Activated CD4-positive, CD25-positive, alpha-beta regulatory T cell (primary cell): ENCODE results near the gene TEAD1.

Experiments used
- DNase-seq, 4 experiments: peaks; one replicate each; lab custom pipeline; 2025; lab: John Stamatoyannopoulos, UW

The TEAD1 gene

DNA sequence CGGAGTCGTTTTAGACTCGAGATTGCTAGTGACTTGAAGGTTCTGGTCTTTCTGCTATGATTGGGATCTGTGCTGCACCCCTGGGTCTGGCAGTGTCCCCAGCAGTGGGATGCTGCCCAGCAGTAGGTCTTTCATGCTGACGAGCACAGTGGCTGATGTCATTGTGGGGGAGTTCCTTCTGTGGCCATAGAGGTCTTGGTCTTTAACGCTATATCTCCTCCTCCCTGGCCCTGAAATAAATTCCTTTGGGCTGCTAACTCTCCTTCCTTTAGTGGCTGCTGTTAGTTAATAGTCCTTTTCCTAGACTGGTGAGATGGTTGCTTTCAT, 136.3 kb downstream of the TEAD1 start:
- DNase-seq = no peak

DNA sequence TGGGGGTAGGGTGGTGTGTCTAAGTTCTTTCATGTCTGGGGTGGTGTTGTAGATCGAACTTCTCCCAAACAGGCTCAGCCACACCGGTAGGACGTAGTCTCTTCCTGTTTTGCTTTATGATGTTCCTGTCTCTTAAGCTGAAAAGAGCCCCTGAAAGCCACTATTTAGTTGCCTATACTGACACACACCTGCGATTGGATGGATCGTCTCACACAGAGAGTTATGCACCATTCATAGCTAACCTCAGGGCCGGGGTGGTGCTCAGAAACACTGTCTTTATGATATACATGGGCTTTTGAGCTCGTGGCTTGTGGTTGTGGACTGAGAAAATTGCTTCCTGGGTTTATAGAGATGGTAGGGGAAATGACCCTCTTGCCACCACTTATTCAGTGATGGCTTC, 137.6 kb downstream of the TEAD1 start:
- no peak for DNase-seq

DNA sequence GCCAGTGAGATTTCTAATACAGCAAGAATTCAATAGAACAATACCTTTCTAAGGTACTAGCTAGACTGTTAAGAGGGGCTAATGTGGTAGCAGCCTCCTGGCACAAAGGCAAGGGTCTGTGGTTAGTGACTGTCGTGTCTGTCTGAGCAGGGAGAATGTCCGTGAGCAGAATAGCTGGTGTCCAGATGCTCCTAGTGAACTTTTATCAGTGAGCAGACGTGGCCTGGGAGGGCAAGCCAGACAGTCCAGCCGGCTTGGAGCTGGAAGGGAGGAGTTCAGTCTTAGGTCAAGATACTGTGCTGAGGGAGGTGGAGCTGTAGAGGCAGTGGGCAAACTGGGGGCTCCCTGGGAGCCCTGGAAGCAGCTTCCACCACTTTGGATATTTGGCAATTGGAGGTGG, 138.6 kb downstream of the TEAD1 start:
- DNase-seq = no peak

DNA sequence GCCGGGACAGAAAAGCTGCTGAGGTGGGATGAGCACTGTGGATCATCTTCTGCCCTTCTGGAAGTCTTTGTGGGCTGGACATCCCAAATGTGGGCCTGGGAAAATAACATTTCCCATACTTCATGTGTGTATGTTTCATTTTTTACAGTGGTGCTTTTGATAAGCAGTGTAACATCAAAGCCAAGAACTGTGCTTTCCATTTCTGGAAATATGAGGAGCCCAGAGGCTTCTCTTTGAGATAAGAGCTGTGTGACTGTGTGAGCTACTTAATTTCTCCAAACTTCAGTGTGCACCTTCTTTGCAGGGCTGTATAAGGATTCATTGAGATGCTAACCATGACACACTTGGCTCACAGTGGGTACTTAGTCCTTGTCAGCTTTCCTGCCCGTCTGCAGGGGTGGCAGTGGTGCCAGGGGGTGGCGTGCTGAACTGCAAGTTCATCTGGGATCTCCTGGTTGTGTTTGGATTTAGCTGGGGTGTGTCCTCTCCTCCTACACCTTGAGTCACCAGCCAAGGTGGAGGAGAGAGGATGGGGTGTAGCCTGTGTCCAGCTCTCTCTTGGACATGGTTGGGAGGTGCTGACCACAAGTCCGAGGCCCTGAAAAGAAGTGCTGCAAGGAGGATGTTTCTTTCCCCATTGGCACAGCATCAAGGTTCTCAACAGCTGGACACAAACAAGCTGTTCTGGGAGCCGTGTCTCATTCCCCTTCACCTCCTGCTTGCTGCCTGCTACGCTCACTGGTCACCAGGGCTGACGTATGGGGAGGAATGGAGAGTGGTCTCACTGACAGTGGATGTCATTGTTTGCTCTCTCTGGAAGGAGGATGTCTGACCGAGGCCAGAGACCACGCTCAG, 139.4 kb downstream of the TEAD1 start:
- DNase-seq = no peak

DNA sequence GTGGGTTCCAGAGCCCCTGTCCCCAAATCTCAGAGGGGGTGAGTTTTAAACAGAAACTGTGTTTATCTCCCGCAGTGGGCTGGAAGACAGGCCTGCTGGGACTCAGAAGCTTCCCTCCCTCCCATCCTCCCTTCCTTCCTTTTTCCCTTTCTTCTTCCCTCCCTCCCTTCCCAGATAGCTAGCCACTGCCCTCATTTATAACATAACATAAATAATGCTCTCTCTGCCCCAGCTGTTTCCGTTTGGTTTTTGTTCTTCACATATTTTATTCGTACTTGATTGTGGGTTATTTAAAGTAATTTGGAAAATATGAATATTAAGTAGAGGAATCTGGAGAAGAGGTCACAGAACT, 140.9 kb downstream of the TEAD1 start:
- no peak for DNase-seq

DNA sequence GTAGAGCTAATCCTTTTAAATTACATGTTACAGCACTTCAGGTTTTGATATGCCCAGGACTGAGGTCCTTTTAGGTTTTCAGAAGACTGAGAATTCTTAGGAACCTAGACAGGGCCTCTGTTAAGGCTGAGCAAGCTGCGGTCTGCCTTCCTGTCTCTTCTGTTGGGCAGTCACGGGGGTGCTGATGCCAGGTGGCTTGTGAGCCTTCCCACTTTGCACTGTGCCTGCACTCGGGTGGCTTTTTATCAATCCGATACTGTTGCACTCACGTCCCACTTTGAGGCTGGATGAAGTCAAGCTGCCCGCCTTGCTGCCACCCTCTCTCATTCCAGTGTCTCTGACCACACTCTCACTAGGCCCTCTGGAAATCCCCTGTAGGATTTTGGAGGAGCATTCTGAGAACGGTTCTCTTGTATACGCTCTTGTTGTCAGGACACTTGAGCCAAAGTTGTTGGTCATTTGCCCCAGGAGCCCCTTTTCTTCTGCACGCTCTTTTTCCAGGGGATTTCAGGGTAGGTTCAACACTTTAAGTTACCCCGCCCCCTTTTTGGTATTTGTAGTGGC, 141.8 kb downstream of the TEAD1 start:
- DNase-seq = no peak

DNA sequence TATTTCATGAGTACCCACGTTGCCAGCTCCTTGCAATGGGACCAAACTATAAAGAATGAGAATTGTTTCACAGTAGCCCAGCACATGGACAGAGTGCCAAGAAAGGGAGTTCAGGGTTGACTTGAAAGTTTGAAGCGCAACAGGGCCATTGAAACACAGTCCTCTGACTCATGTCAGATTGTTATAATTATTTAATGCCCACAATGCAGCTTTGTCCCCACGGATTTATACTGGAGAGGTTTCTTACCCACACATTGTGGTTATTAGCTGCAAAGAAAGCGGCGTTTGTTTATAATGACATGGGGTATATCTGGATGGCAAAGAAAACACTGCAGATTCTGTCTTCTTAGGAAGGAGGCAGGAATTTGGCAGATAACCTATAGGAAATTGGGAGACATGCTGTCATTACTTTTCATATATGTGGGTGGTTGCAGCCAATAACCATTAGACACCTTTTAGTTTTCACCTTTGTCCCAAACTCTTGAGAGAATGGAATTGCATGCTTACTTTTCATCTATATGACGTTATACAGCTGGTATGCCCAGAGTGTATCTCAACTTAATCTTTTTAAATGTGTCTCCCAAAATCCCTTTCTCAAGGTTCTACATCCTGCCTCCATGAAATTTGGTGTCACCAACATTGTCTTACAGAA, 143.6 kb downstream of the TEAD1 start:
- no peak for DNase-seq

DNA sequence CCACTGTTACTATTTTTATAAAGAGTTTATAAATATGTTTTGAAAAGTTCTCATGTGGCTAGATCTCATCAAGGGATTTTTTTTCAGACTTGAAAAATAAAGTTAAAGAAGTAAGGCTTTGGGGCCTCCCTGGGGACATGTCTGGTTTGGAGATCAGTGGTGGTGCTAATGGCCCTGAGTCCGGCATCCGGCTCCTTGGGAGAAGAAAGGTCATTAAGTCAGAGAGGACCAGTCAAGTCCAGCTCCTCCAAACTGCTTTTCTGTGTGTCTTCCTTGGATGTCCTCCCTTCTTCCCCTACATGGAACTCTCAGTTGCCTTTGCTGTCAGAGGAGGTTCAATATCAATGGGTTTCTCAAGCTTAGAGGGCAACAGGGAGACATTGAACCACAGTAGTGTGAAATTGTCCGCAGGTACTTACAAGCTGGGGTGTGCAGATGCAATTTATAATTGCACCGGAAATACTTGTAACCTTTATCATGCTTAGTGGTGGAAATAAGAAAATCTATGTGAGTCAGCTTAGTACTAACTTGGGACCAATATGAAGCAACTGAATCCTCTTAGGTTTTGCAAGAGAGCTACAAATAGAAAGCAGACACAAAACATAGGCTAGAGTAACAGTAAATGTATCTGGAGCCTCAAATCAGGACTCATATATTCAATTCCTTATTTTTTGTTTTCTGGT, 144.3 kb downstream of the TEAD1 start:
- DNase-seq = no peak

DNA sequence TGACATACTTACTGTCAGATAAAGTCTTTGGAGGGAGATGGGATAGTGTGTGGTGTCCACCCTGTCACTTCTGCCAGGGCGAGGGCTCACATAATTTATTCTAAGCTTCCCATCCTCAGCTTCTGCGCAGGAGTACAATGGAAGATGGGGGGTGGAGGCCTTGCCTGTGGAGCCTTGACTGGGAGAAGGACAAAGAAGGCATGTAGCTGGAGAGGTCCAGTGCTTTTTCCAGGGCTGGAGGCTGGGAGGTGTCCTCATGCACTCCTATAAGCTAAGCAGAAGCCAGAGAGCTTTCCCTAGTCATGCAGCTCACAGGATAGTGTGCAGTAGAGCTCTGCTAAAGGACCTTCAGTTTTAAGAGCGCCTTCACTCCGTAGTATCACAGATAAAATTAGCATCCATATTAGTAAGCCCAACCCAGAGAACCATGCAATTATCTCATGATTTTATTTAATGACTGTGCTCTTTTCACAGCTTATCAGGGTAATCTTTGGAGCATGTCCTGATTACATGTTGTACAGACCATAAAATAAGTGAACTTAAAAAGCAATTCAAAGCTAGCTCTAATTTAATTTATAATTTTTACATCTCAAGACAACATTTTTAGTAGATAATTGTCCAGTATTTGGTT, 148.3 kb downstream of the TEAD1 start:
- no peak for DNase-seq

DNA sequence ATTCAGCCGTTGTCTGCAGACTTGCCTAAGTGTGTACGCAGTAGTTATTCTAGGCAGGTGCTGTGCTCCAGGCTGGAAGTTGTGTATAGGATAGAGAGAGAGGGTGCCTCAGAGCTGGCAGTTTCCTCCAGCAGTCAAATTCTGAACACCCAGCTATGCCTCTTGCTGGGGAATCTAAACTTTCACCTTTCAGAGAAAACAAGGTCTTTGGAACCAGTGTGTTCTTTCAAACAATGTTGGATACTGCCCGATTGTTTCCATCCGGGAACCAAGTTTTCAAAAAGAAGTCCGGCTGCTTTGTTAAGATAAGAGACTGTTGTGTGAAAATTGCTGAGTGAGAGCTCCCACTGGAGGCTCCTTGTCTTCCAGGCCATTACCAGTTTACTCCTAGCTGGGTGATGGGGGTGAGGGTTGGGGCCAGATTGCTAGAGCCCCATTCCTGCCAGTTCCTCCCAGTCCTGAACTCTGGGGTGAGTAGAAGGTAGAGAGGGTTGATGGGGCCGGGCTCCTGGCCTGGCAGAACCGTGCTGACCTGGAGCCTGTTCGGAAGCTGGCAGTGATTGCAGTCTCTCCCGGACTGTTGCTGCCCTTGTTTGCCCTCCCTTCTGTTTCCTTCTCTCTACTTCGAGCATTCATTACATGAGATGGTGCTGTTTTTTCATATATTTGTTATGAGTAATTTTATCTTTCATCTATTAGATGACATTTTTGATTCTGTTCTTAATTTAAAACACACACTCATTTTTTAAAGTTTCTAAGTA, 150.2 kb downstream of the TEAD1 start:
- no peak for DNase-seq

DNA sequence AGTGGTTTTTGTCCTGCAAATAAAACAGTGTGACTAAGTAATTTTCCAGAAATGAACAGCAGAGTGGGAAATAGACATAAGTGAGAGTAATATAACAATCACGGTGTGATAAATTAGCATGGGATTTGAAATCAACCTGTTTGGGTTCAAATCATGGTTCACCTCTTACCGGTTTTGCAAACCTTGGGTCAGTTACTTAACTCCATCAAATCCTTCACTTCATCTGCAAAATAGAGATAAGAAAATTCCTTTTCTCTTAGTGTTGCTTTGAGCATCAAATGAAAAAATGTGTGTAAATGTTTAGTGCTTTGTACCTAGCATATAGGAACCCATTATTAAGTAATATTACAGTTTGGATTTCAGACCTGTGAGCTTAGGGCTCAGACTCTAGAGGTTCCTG, 152.2 kb downstream of the TEAD1 start:
- no peak for DNase-seq

DNA sequence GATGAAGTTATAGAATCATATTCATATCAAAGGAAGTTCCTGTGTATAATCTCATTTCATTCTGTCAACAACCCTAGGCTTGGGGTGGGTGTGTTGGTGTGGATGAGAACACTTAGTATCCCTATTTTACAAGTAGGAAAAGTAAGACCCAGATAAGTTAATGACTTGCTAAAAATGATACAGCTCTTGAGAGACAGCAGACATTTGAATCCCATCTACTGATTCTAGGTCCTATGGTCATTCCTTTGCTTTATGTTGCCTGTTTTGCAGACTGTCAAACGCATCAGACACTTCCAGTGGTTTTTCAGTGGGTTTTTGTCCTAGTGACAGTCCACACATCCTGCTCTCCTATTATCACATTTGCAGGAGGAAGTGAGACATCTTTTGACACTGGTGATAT, 153.1 kb downstream of the TEAD1 start:
- DNase-seq = no peak

DNA sequence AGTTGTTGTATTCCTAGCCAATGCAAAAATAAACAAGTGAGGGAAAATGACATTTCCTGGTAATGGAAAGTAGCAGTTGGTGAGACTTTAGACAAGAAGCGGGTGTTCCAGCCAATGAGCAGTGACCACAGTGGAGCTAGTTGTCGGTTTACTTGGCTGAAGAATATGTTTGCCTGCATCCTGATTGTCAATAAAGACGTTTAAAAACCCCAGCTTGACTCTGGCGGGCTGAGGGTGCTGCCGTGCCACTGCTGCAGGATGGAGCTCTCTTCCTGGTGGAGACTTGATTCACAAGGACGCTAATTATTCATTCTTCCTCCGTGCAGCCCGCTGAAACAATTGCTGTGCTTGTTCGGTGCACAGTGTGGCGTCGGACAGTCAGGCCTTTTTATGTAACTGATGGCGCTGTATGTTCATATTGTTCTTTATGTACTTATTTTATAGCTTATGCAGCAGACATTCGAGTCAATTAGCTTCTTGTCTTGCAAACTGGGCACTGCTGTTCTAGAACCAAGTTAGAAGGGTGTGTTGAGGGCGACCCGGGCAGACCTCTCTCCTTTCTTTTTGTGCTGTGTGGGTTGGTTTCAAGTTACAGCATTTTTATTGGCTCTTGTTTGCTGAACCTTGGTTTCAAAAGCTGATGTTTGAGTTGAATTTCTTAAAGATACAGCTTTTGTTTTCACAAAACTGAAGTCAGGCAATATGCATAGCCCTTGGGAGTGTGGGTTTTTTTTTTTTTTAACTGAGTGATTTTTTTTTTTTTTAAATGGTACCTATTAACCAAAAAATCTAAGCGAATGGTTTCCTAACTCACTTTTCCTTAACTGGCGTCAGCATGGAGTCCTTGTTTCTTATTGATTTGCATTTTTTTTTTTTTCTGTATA, 153.9 kb downstream of the TEAD1 start:
- no peak for DNase-seq

DNA sequence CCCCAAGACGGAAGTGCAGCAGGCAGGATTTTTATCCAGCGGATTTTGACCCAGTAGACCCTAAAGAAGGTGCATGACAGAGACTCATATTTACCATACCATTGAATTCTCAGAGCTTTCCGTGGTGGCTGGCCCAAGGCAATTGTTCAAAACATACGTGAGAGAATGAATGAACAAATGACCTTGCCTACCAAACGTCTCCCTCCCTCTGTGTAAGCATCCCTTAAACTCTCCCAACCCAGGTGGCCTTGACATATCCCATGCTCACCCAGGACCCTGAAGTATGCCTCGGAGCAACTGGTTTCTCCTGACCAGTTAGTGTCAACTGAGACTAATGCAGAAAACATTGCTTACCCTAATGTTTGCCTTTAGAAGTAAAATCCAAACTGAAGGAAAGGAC, 154.9 kb downstream of the TEAD1 start:
- no peak for DNase-seq

DNA sequence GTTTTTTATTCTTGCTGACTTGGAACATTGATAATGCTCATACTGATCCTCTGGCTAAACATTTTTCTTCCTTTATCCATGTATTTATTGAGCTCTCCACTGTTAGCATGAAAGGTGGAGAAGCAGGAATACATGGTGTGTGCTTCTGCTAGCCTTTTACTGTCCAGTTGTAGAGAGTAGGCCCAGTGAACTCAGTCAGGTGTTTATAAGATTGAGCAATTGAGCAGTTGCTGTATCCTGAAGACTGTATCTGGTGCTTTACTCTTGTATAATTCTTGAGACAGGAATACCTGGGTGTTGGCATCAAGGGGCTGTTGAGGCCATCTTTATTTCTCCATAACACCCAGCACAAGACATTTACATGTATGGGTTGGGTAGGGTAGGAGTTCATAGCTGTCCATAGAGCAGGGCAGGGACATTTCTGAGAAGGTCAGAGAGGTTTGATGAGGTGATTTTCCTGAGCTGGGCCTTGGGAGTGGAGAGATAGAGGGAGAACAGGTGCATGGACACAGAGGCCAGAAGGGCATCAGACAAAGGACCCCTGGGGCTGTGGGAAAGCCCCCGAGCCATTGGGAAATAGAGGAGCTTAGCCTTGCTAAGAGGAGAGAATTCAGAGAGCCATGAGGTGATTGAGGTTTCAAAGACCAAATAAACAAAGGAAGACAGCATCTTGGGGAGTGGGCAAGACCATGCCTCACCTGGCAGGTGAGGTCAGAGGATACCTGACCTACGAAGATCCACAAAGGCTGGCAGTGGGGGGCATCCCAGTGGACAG, 155.5 kb downstream of the TEAD1 start:
- DNase-seq = no peak

DNA sequence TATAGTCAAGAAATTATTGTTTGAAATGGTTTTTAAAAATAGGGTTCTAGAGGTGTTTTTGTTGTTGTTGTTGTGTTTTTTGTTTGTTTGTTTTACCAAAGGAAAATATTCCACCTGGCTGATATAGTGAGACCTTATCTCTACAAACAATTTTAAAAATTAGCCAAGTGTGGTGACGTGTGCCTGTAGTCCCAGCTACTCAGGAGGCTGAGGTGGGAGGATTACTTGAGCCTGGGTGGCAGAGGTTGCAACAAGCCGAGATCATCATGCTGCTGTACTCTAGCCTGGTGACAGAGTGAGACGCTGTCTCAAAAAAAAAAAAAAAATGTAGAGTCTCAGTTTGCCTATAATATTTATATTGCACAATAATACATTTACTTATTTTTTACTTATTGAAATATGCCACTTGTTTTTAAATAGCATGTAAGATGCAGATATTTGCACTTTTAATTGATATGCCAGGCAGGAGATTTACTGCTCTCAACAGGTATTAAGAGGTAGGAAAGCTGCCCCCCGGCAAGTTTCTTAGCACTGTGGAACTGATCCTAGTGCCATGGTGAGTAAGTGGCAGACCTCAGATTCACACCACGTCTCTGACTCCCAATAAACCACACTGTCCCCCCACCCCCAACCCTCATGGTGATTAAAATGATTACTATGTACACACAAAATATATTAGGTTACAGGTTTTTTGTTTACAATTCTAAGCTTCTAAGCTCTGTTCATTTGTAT, 157.4 kb downstream of the TEAD1 start:
- DNase-seq = no peak

DNA sequence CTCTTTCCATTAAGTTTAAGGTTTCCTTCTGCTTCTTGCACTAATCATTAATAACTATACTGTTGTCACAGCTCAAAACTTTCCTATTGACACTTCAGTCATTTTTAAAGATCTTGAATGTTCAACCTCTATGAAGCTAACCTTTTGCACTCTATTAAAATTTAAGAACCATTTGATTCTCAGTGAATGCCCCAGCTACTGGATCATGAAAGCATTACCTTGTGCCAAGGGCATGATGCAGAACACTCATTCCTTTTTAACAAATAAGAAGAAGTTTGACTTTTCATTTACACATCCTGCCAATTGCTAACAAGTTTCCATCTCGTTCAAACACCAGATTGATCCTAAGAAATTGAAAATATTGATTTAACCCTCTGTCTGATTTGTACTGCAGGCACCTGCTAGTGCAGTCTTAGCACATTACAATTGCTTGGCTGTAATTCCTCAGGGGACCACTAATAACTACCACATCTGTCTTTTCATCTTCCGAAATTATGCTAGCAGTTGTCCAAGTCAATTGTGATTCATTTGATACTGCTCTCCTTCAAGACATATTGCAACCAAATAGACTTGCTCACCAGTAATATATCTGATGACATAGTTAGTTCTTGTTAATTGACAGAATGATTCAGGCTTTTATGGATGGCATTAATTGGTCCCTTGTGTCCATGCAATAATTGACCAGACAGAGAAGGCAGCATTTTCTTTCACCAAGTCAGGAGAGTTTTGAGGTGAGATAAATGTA, 158.4 kb downstream of the TEAD1 start:
- no peak for DNase-seq

DNA sequence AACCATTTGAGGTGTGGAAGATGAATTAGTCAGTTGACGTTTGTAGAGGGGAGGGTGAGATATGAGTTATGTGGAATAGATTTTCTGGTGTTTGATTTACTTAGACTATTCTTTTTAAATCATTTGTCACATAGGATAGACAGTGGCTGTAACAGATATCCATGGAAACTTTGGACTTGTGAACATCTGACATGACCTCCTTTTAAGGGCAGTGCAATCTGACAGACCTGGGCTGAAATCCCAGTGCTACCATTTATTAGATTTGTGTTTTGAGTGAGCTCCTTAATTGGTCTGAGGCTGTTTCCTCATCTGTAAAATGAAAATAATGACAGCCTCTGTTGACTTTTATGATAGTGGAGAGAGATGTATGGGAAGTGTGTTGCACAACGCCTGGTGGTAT, 159.9 kb downstream of the TEAD1 start:
- DNase-seq = no peak

DNA sequence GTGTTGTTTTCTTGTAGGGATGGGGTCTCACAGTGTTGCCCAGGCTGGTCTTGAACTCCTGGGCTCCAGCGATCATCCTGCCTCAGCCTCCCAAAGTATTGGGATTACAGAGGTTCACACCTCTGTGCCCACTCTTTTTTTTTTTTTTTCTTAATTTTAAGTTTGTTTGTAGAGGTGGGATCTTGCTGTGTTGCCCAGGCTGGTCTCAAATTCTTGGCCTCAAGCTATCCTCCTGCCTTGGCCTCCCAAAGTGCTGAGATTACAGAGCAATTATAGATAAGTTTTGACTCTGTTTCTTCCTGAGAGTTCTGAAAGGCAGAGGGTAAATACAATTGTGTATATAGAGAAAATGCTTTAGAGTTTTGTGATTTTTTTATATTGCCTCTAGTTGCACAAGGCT, 160.4 kb downstream of the TEAD1 start:
- no peak for DNase-seq
